Endothelial cell of umbilical vein (primary cell): ENCODE measurements around the gene RMDN2. TPM values are rescaled to one million over a fixed set of nuclear protein-coding genes. Genes with fewer than 3 reads are reported as not detected.

Source experiments
- BruUV-seq: library from RNA; stranded (reverse); fragments of 400-500 nt; replicated peaks from 2 replicates; lab custom pipeline; 2021; lab: Mats Ljungman, UMichigan
- CTCF ChIA-PET: fragments of 300-600, 350-600 bp; sonication (Branson Sonifier 250); formaldehyde crosslinking; loops from one replicate; lab custom pipeline; 2021; ENCODE audit warnings: antibody characterized with exemption, inconsistent platforms; lab: Charles Lee
- POLR2A ChIA-PET: fragments of 300-600, 350-600 bp; sonication (Branson Sonifier 250); formaldehyde crosslinking; loops from one replicate; lab custom pipeline; 2021; ENCODE audit warnings: antibody characterized with exemption, inconsistent platforms; lab: Charles Lee
- DNase-seq: peaks from one replicate; pipeline ENCODE4 v3.0.0-alpha.2; 2011; ENCODE audit warnings: low read depth, low spot score
- FAIRE-seq: peaks from 2 replicates; lab custom pipeline; 2011; peaks lifted over from hg19 to GRCh38; lab: Jason Lieb, UNC
- H2AFZ ChIP-seq: 2 replicates; pipeline ENCODE4 v1.6.0; 2012; ENCODE audit warnings: low read depth, low read length, control low read depth, inconsistent platforms
- H3K27ac ChIP-seq: 2 replicates; pipeline ENCODE4 v1.5.1; 2011; ENCODE audit warnings: low read depth, mild to moderate bottlenecking, control low read depth, low read length, moderate library complexity; ENCODE audit not compliant: insufficient read depth
- H3K27me3 ChIP-seq, 2 experiments: 2 replicates each; pipeline versions ENCODE4 v1.6.0 to v1.6.1; 2011; ENCODE audit warnings: low read length in 2 of 2, mixed read lengths in 1 of 2; ENCODE audit not compliant: control insufficient read depth in 2 of 2, insufficient read depth in 2 of 2
- H3K36me3 ChIP-seq, 2 experiments: 2 replicates in 1 of 2; 3 replicates in 1 of 2; pipeline ENCODE4 v1.5.1; 2011; ENCODE audit warnings: low read length in 2 of 2, mild to moderate bottlenecking in 1 of 2, moderate library complexity in 1 of 2; ENCODE audit not compliant: control insufficient read depth in 2 of 2, insufficient read depth in 2 of 2; ENCODE audit errors: extremely low read depth in 1 of 2
- H3K4me1 ChIP-seq: 3 replicates; pipeline ENCODE4 v1.5.1; 2011; ENCODE audit warnings: mild to moderate bottlenecking, low read length; ENCODE audit not compliant: control insufficient read depth, insufficient read depth; ENCODE audit errors: extremely low read depth
- H3K4me2 ChIP-seq: 2 replicates; pipeline ENCODE4 v1.6.1; 2011; ENCODE audit warnings: low read length, control low read depth, mixed read lengths; ENCODE audit not compliant: insufficient read depth
- H3K4me3 ChIP-seq, 3 experiments: fragments of 200-600 bp in 1 of 3; sonication (generic), shearing (Covaris generic) in 1 of 3; replicated peaks in 1 of 3; 2 replicates each; pipeline ENCODE4 v1.5.1; 2011 to 2016; ENCODE audit warnings: control low read depth in 3 of 3, low read length in 3 of 3, mild to moderate bottlenecking in 2 of 3, inconsistent platforms in 1 of 3, low read depth in 1 of 3, moderate library complexity in 1 of 3; ENCODE audit not compliant: insufficient read depth in 1 of 3
- H3K79me2 ChIP-seq: 2 replicates; pipeline ENCODE4 v1.6.0; 2012; ENCODE audit warnings: low read length, inconsistent platforms; ENCODE audit not compliant: control insufficient read depth, insufficient read depth
- H3K9ac ChIP-seq: replicated peaks from 2 replicates; pipeline ENCODE3; 2011; ENCODE audit warnings: low read length, control low read depth; ENCODE audit not compliant: insufficient read depth; ENCODE audit errors: extremely low read depth
- H3K9me1 ChIP-seq: replicated peaks from 3 replicates; pipeline ENCODE4 v1.6.0; 2011; ENCODE audit warnings: mild to moderate bottlenecking, low read length; ENCODE audit not compliant: control insufficient read depth, insufficient read depth; ENCODE audit errors: extremely low read depth
- H3K9me3 ChIP-seq: replicated peaks from 2 replicates; pipeline ENCODE4 v1.5.1; 2012; ENCODE audit warnings: low read length, inconsistent platforms; ENCODE audit not compliant: control insufficient read depth, insufficient read depth
- H4K20me1 ChIP-seq: replicated peaks from 2 replicates; pipeline ENCODE3; 2011; ENCODE audit warnings: mild to moderate bottlenecking, low read length; ENCODE audit not compliant: control insufficient read depth, insufficient read depth; ENCODE audit errors: extremely low read depth
- EZH2 ChIP-seq: IDR thresholded peaks from 2 replicates; pipeline ENCODE4 v1.6.1; 2012; ENCODE audit warnings: borderline replicate concordance, low read depth, mild to moderate bottlenecking, moderate library complexity, low read length, inconsistent platforms; ENCODE audit not compliant: severe bottlenecking
- FOS ChIP-seq: IDR thresholded peaks from 2 replicates; pipeline ENCODE4 v1.6.1; 2011; ENCODE audit warnings: mild to moderate bottlenecking, low read length, moderate library complexity, borderline replicate concordance; ENCODE audit not compliant: insufficient read depth
- GATA2 ChIP-seq: IDR thresholded peaks from 2 replicates; pipeline ENCODE4 v1.7.0; 2011; ENCODE audit warnings: low read depth, mild to moderate bottlenecking, moderate library complexity, mixed read lengths, low read length; ENCODE audit not compliant: insufficient read length, insufficient read depth
- JUN ChIP-seq: IDR thresholded peaks from 2 replicates; pipeline ENCODE4 v1.6.1; 2011; ENCODE audit warnings: borderline replicate concordance, low read depth; ENCODE audit not compliant: insufficient read length, insufficient read depth
- MYC ChIP-seq: IDR thresholded peaks from one replicate; pipeline ENCODE4 v1.6.1; 2011; ENCODE audit warnings: mild to moderate bottlenecking, low read depth, low read length
- POLR2A ChIP-seq: IDR thresholded peaks from 2 replicates; pipeline ENCODE4 v1.6.1; 2012; ENCODE audit warnings: low read depth, mild to moderate bottlenecking, control low read depth, low read length
- POLR2AphosphoS5 ChIP-seq: IDR thresholded peaks from 2 replicates; pipeline ENCODE4 v1.6.1; 2012; ENCODE audit warnings: low read depth, mild to moderate bottlenecking, control low read depth, low read length, moderate library complexity; ENCODE audit not compliant: insufficient read depth
- dilution Hi-C: fragments of 300-500 bp; cut with MboI; formaldehyde crosslinking; loops from one replicate; pipeline ENCODE4 v1.15.0; 2019; ENCODE audit warnings: low sequenced_read_pairs; ENCODE audit not compliant: extremely low pct_ligation_motif_present
- intact Hi-C: fragments of 100-400 bp; cut with micrococcal nuclease; formaldehyde crosslinking; loops from one replicate; pipeline ENCODE4 v1.10.0; 2022
- polyA plus RNA-seq, 4 experiments: library from polyadenylated mRNA; depleted of rRNA in 3 of 4; stranded (reverse) in 3 of 4; unstranded in 1 of 4; fragments of >200 nt; gene quantifications; 2 replicates each; pipeline versions ENCODE4 v1.2.1 to v1.2.3, GENCODE V29; 2011 to 2012; ENCODE audit warnings: missing spikeins in 1 of 4
- total RNA-seq: library from RNA; stranded (reverse); gene quantifications from 2 replicates; pipeline ENCODE4 v1.2.3, GENCODE V29; 2021
- TF ChIP-seq, protein P1 (sequence below): IDR thresholded peaks from 2 replicates; pipeline ENCODE4 v1.6.1; 2011; ENCODE audit not compliant: insufficient read depth, insufficient read length
- TF ChIP-seq, protein P2 (sequence below), 2 donors: IDR thresholded peaks; 1 replicate in 1 of 2; 2 replicates in 1 of 2; pipeline ENCODE4 v1.5.1; 2011; ENCODE audit warnings: low read length in 2 of 2, mild to moderate bottlenecking in 2 of 2, moderate library complexity in 2 of 2, control low read depth in 1 of 2, inconsistent platforms in 1 of 2, low read depth in 1 of 2; ENCODE audit not compliant: insufficient read depth in 1 of 2; ENCODE audit errors: extremely low read depth in 1 of 2

Gene RMDN2
- total and polyA plus RNA-seq, 2 donors (not counting 3 experiments of a cell fraction or from before 2014, with no cell fraction given), result 0.97 to 2.8 TPM

DNA sequence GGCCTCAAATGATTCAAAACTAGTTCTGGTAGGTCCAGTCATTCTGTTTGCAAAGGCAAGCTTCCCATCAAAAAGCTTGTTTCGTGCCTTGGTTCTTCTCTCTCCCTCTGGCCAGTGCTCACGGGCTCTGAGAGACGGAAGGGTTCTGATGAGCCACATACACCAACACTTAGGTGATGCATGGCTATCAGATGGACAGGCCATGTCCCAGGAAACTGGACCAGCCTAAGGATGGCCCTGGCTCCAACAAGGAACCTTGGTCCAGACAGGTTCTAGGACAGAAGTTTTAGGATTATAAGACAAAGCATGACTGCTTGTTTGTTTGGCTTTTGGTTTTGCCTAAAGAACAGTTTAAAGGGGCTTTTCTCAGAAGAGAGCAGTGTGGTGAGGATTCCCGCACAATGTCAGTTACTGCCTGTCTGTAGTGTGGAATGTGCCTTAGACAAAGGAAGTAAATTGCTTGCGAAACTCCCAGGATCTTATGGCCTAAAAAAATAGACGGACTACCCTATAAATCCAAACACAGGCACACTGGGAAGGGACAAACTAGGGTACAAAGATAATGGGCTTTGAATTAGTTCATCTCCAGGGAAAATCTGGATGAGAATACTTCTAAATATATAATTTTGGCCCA lies 140.5 kb downstream of the RMDN2 start:
- H4K20me1 ChIP-seq, result no peaks in the 10 kb centered on the region
- H3K27me3 ChIP-seq, result no peaks in the 10 kb centered on the region
- no peaks in the 10 kb centered on the region for H3K79me2 ChIP-seq
- H3K27ac ChIP-seq, result no peak overlapping the region
- H3K4me2 ChIP-seq, result no peak overlapping the region
- intact Hi-C loops (no loop called here), dilution Hi-C loops (no loop called here)
- H3K36me3 ChIP-seq, result no peaks in the 10 kb centered on the region
- DNase-seq, result no peak
- no peak overlapping the region for H3K9ac ChIP-seq
- no peak overlapping the region for H2AFZ ChIP-seq
- FAIRE-seq, result no peak
- CTCF ChIA-PET, result no interaction called here
- no peak overlapping the region for H3K4me3 ChIP-seq
- H3K4me1 ChIP-seq, result no peaks in the 10 kb centered on the region
- POLR2A ChIA-PET, result no interaction called here
- TF ChIP-seq GATA2, result no peak
- no peak for TF ChIP-seq FOS
- no peak for TF ChIP-seq POLR2A
- no peak for TF ChIP-seq JUN
- no peak for TF ChIP-seq EZH2
- TF ChIP-seq, protein P1, sequence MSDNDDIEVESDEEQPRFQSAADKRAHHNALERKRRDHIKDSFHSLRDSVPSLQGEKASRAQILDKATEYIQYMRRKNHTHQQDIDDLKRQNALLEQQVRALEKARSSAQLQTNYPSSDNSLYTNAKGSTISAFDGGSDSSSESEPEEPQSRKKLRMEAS, result no peak
- no peak for TF ChIP-seq MYC
- no peak for TF ChIP-seq POLR2AphosphoS5
- TF ChIP-seq, protein P2, sequence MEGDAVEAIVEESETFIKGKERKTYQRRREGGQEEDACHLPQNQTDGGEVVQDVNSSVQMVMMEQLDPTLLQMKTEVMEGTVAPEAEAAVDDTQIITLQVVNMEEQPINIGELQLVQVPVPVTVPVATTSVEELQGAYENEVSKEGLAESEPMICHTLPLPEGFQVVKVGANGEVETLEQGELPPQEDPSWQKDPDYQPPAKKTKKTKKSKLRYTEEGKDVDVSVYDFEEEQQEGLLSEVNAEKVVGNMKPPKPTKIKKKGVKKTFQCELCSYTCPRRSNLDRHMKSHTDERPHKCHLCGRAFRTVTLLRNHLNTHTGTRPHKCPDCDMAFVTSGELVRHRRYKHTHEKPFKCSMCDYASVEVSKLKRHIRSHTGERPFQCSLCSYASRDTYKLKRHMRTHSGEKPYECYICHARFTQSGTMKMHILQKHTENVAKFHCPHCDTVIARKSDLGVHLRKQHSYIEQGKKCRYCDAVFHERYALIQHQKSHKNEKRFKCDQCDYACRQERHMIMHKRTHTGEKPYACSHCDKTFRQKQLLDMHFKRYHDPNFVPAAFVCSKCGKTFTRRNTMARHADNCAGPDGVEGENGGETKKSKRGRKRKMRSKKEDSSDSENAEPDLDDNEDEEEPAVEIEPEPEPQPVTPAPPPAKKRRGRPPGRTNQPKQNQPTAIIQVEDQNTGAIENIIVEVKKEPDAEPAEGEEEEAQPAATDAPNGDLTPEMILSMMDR (IDR thresholded peaks at IDR 0.05; ENCODE audit: extremely low read depth in 1 of 2, insufficient read depth in 1 of 2, low read depth in 1 of 2, low read length in 2 of 2), result no peak
- H3K9me1 ChIP-seq, result no peaks in the 10 kb centered on the region
- no TSS peak for BruUV-seq
- H3K9me3 ChIP-seq, result no peaks in the 10 kb centered on the region
